ENCODE measurements around the gene EHMT1.

DNA sequence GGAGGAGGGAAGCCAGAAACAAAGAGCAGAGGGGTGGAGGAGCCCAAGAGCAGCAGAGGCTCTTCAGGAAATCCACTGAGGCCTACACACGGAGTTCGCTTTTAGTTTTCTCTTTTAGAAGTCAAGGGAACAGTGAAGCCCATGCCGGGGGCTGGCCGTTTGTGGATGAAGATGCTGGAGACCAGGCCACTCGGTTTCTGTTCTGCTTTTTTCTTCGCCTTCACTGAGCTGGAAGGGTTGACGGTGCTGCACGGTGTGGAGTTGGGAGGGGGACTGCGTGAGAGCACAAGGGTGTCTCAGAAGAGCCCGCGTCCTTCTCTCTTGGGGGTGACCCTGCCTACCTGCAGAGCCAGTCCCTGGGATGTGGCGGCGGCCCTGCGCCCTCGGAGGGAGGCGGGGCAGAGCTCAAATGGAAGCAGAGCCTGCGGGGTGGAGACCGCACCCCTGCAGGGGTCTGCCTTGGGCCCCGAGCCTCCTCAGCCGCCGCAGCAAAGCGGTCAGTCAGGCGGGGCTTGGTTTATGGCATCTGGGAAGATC, 190.3 kb downstream of the EHMT1 start:
- TF ChIP-seq POLR2AphosphoS5 (IDR thresholded peaks at IDR 0.05; ENCODE audit: low read depth) (no peak), EZH2phosphoT487 (IDR thresholded peaks at IDR 0.05; ENCODE audit: unreplicated experiment) (no peak), EZH2 (IDR thresholded peaks at IDR 0.05; ENCODE audit: low read depth, unreplicated experiment) (no peak), CREB1 (CRISPR knock-in tag; IDR thresholded peaks at IDR 0.05; ENCODE audit: low read depth) (no peak), JUNB (IDR thresholded peaks at IDR 0.05; ENCODE audit: unreplicated experiment) (no peak), ZNF331 (CRISPR knock-in tag; IDR thresholded peaks at IDR 0.05; ENCODE audit: low read depth) (no peak), REST (IDR thresholded peaks at IDR 0.05; ENCODE audit: unreplicated experiment) (no peak)
- TF ChIP-seq, protein P1, sequence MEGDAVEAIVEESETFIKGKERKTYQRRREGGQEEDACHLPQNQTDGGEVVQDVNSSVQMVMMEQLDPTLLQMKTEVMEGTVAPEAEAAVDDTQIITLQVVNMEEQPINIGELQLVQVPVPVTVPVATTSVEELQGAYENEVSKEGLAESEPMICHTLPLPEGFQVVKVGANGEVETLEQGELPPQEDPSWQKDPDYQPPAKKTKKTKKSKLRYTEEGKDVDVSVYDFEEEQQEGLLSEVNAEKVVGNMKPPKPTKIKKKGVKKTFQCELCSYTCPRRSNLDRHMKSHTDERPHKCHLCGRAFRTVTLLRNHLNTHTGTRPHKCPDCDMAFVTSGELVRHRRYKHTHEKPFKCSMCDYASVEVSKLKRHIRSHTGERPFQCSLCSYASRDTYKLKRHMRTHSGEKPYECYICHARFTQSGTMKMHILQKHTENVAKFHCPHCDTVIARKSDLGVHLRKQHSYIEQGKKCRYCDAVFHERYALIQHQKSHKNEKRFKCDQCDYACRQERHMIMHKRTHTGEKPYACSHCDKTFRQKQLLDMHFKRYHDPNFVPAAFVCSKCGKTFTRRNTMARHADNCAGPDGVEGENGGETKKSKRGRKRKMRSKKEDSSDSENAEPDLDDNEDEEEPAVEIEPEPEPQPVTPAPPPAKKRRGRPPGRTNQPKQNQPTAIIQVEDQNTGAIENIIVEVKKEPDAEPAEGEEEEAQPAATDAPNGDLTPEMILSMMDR (conservative IDR thresholded peaks at IDR 0.05; ENCODE audit: low read depth in 2 of 2): no peak
